T-helper 2 cell treated with Interferon-gamma antibody and Interleukin-4, amounts not matched to agents 5 μg/mL and 100 μg/mL, for 36 hours (primary cell): ENCODE data around the gene SLC14A1.
A peak's percentile ranks its signal among the peaks of the same experiment; 100 is the strongest.

Experiments
- DNase-seq: peaks from one replicate; pipeline ENCODE4 v3.0.0; 2021; ENCODE audit warnings: low spot score
- H3K27ac Mint-ChIP-seq: one replicate; pipeline ENCODE4 v1.8.0; 2021; ENCODE audit warnings: mild to moderate bottlenecking, mixed read lengths
- H3K27me3 Mint-ChIP-seq: one replicate; pipeline ENCODE4 v1.8.0; 2021; ENCODE audit warnings: low read depth, mixed read lengths
- H3K36me3 Mint-ChIP-seq: one replicate; pipeline ENCODE4 v1.8.0; 2021; ENCODE audit warnings: low read depth, mixed read lengths
- H3K4me1 Mint-ChIP-seq: one replicate; pipeline ENCODE4 v1.8.0; 2021; ENCODE audit warnings: low read depth, mixed read lengths
- H3K4me3 Mint-ChIP-seq: one replicate; pipeline ENCODE4 v1.8.0; 2022; ENCODE audit warnings: mild to moderate bottlenecking, moderate library complexity, mixed read lengths
- H3K9me3 Mint-ChIP-seq: one replicate; pipeline ENCODE4 v1.8.0; 2021; ENCODE audit warnings: mixed read lengths

Gene SLC14A1

GRCh38 chr18:45723567-45724355 is at the start of gene SLC14A1:
Gene SLC14A1 (plus strand): TSS chr18:45724181. CDS start chr18:45730321, 6,140 bp downstream.
- Mint-ChIP-seq H3K27me3 (peaks cover 12% of the 10 kb centered on the region), H3K4me1 (no peaks in the 10 kb centered on the region), H3K4me3 (no peak within 1 kb of the TSS), H3K27ac (no peak within 1 kb of the TSS), H3K9me3 (no peaks in the 10 kb centered on the region), H3K36me3 (no peaks in the 10 kb centered on the region)
- no peak for DNase-seq

GRCh38 chr18:45677276-45677807 is 46.6 kb upstream of the SLC14A1 start:
- Mint-ChIP-seq H3K4me3 (no peak overlapping the region), H3K4me1 (peaks cover 7% of the 10 kb centered on the region), H3K9me3 (no peaks in the 10 kb centered on the region), H3K27me3 (peaks cover 56% of the 10 kb centered on the region), H3K27ac (no peak overlapping the region), H3K36me3 (no peaks in the 10 kb centered on the region)
- DNase-seq: no peak

- no peak for DNase-seq
- Mint-ChIP-seq H3K27me3 (peaks cover 57% of the 10 kb centered on the region), H3K4me3 (no peak overlapping the region), H3K36me3 (peaks cover 3% of the 10 kb centered on the region), H3K4me1 (peaks cover 10% of the 10 kb centered on the region), H3K9me3 (no peaks in the 10 kb centered on the region), H3K27ac (no peak overlapping the region)
Measured at GRCh38 chr18:45678441-45678840, 45.5 kb upstream of the SLC14A1 start.

DNA sequence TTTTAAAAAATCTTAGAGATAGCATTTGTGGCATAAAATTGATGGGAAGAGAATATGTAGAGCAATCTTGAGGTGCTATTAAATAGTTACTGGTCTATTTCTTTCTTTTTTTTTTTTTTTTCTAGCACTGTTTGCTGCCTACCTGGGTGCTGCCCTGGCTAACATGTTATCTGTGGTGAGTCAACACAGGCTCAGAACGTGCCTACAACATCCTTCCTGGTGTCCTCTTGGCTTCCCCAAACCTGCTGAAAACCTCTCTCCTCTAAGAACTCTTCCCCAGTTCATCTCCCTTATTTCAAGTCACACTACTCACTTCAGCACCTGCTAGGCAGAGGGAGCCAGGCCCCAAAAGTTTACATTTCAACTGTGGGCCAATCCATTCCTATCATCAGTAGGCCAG is 45.1 kb upstream of the SLC14A1 start:
- Mint-ChIP-seq H3K27me3 (peaks cover 56% of the 10 kb centered on the region), H3K27ac (no peak overlapping the region)

GRCh38 chr18:45680066-45680690 is 43.8 kb upstream of the SLC14A1 start:
- peaks cover 4% of the 10 kb centered on the region for H3K36me3 Mint-ChIP-seq
- no peak overlapping the region for H3K27ac Mint-ChIP-seq
- H3K9me3 Mint-ChIP-seq: no peaks in the 10 kb centered on the region
- peaks cover 57% of the 10 kb centered on the region for H3K27me3 Mint-ChIP-seq
- peaks cover 20% of the 10 kb centered on the region for H3K4me1 Mint-ChIP-seq
- no peak overlapping the region for H3K4me3 Mint-ChIP-seq
- DNase-seq: no peak

More for the DNA sequence above, 45.1 kb upstream of the SLC14A1 start:
- Mint-ChIP-seq H3K36me3 (peaks cover 3% of the 10 kb centered on the region), H3K9me3 (no peaks in the 10 kb centered on the region), H3K4me1 (peaks cover 11% of the 10 kb centered on the region), H3K4me3 (no peak overlapping the region)
- DNase-seq: no peak

GRCh38 chr18:45682181-45682580 is 41.8 kb upstream of the SLC14A1 start:
- no peak overlapping the region for H3K4me3 Mint-ChIP-seq
- H3K4me1 Mint-ChIP-seq: peaks cover 37% of the 10 kb centered on the region
- H3K27ac Mint-ChIP-seq: no peak overlapping the region
- peaks cover 4% of the 10 kb centered on the region for H3K36me3 Mint-ChIP-seq
- no peaks in the 10 kb centered on the region for H3K9me3 Mint-ChIP-seq
- peaks cover 56% of the 10 kb centered on the region for H3K27me3 Mint-ChIP-seq
- no peak for DNase-seq

DNA sequence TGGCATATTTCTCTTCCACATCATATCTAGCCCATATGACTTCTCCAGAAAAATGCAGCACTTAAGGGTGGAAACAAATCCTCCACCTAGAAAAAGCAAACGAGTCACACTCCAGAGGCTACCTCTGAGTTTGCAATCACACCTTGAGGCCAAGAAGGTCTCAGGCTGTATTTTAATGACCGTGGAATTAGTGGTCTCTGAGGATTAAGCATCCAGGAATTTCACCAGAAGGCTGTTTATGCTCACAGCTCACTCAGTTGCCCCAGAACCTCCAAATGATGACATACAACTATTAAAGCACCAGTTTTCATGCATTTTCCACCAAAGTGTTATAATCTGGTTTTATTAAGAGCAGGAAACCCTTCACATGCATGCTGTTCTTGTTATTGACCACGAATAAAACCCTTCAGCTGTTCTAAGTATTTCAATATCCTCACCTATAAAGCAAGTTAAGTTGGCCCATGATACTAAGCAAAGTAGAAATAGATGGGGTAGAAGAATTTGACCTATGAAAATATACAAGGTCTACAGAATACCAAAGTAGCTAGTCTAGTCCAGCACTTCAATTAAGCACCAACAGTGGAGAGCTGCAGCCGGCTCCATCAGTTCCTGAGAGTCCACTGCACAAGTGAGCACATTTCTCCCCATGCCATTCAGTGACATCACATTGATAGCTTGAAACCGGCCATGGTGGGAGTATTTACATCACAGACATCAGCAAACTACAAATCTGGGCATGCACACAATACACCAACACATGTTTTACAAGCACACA is 39.5 kb upstream of the SLC14A1 start:
- H3K4me3 Mint-ChIP-seq: peak overlapping the region; percentile 5
- H3K4me1 Mint-ChIP-seq: peaks cover 55% of the 10 kb centered on the region
- peaks cover 40% of the 10 kb centered on the region for H3K27me3 Mint-ChIP-seq
- H3K27ac Mint-ChIP-seq: no peak overlapping the region
- peaks cover 4% of the 10 kb centered on the region for H3K36me3 Mint-ChIP-seq
- no peaks in the 10 kb centered on the region for H3K9me3 Mint-ChIP-seq
- DNase-seq: no peak

DNA sequence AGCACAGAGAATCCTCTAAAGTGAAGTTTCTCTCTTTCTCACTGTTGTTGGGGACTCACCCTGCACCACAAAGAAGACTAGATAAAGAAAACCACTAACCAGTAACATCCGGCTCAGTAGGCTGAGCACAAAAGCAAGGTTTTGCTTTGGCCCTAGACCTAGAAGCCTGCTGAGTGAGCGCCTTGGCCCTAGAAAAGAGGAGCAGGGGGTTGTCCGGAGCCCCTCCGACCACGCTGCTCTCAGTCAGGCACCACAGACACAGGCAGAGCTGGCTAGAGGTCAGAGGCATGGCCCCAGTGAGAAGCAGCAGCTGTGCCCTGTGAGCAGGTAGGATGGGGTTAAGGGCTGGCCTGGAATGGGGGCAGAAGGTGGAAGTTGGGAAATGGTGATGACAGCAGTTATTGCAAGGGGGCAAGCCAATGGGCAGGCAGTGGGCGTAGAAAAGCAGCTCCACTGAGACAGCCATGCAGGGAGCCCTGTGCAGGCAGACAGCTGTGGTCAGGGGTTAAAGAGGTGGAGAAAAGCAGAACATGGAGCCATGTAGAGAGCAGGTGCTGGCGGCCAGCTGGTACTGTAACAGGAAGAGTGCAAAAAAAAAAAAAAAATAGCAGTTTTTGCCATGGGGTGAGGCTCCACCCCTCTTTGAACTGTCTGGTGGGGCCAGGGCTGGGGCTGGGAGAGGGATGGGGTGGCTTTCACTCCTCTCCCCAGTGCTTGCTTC is 36.9 kb upstream of the SLC14A1 start:
- DNase-seq: peak; percentile 70
- H3K27me3 Mint-ChIP-seq: peaks cover 39% of the 10 kb centered on the region
- peak overlapping the region; percentile 95 for H3K27ac Mint-ChIP-seq
- peak overlapping the region; percentile 92 for H3K4me3 Mint-ChIP-seq
- peaks cover 62% of the 10 kb centered on the region for H3K4me1 Mint-ChIP-seq
- no peaks in the 10 kb centered on the region for H3K9me3 Mint-ChIP-seq
- peaks cover 5% of the 10 kb centered on the region for H3K36me3 Mint-ChIP-seq

- H3K27ac Mint-ChIP-seq: peak overlapping the region; percentile 95
- H3K36me3 Mint-ChIP-seq: peaks cover 6% of the 10 kb centered on the region
- H3K4me1 Mint-ChIP-seq: peaks cover 62% of the 10 kb centered on the region
- DNase-seq: no peak
- H3K27me3 Mint-ChIP-seq: peaks cover 39% of the 10 kb centered on the region
- H3K9me3 Mint-ChIP-seq: peaks cover 3% of the 10 kb centered on the region
- H3K4me3 Mint-ChIP-seq: peak overlapping the region; percentile 92
Measured at GRCh38 chr18:45687621-45688020, 36.4 kb upstream of the SLC14A1 start.

- no peak for DNase-seq
- Mint-ChIP-seq H3K4me1 (peaks cover 62% of the 10 kb centered on the region), H3K4me3 (peak overlapping the region; percentile 92), H3K27ac (peak overlapping the region; percentile 95), H3K27me3 (peaks cover 39% of the 10 kb centered on the region), H3K36me3 (peaks cover 6% of the 10 kb centered on the region), H3K9me3 (peaks cover 6% of the 10 kb centered on the region)
Measured at GRCh38 chr18:45688113-45688512, 35.9 kb upstream of the SLC14A1 start.

DNA sequence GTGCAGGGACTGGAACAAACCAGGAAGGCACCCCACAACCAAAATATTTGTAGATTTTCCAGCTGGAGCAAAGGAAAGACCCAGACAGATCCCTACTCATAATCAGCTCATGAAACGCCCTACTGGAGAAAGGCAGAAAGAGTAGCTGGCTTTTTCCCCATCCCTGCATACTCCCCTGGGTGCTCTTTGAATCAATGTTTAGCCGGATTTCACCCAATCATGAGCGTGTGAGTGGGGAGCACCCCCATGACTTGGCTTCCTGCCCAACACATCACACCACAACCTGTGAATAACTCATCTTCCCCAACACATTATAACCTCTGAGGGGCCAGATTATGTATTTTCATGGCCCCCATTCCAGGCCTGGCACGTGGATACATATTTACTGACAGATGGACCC is 35.1 kb upstream of the SLC14A1 start:
- Mint-ChIP-seq H3K27ac (peak overlapping the region; percentile 42), H3K36me3 (peaks cover 8% of the 10 kb centered on the region)

DNA sequence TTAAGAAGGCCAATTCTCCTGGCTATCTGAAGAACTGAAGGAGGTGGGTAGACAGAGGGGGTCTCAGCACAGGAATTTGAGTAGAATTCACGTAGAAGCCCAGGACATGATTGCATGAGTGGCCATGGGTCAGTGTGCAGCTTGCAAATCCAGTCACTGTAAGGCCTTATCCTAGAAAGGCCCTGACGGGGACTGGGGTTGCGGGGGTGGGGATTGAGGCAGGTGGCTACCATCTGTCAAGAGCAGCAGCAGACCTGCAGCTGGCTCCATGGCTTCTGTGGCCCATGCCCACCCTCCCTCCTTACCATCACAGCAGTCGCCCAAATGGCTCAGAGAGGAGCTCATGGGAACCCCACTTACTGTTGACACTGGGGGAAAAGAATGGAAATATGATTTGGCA is 34.6 kb upstream of the SLC14A1 start:
- H3K36me3 Mint-ChIP-seq: peaks cover 9% of the 10 kb centered on the region
- H3K27ac Mint-ChIP-seq: no peak overlapping the region
- H3K4me1 Mint-ChIP-seq: peaks cover 56% of the 10 kb centered on the region
- peaks cover 17% of the 10 kb centered on the region for H3K9me3 Mint-ChIP-seq
- H3K27me3 Mint-ChIP-seq: peaks cover 34% of the 10 kb centered on the region
- H3K4me3 Mint-ChIP-seq: no peak overlapping the region
- DNase-seq: no peak

More for the DNA sequence above, 35.1 kb upstream of the SLC14A1 start:
- Mint-ChIP-seq H3K9me3 (peaks cover 13% of the 10 kb centered on the region), H3K27me3 (peaks cover 35% of the 10 kb centered on the region), H3K4me1 (peaks cover 58% of the 10 kb centered on the region), H3K4me3 (peak overlapping the region; percentile 92)
- DNase-seq: peak; percentile 48
